GM21390 (cell line): Measurements from ENCODE around the gene PLCXD1.
"Not testable (repeated sequence)": the region's sequence is repeated elsewhere in the genome, so short reads cannot be mapped to it uniquely, and the experiment has no call there.

Source experiments
- ATAC-seq: cut with Tn5 transposase; IDR thresholded peaks from one replicate; pipeline ENCODE4 v1.9.1; 2021; ENCODE audit not compliant: unreplicated experiment

PLCXD1 gene

GRCh38 chrX:291411-291901, 10.3 kb downstream of the PLCXD1 start:
- no peak for ATAC-seq

- ATAC-seq, result no peak
Measured at GRCh38 chrX:292900-293897, 12.0 kb downstream of the PLCXD1 start.

- ATAC-seq, result no peak
Measured at GRCh38 chrX:295136-295535, 14.0 kb downstream of the PLCXD1 start.

- ATAC-seq, result no peak
Measured at GRCh38 chrX:298993-299392, 17.8 kb downstream of the PLCXD1 start.

GRCh38 chrX:300334-300733, 19.2 kb downstream of the PLCXD1 start:
- no peak for ATAC-seq

- ATAC-seq, result no peak
Measured at GRCh38 chrX:302975-303374, 21.8 kb downstream of the PLCXD1 start.

- ATAC-seq, result not testable (repeated sequence)
Measured at GRCh38 chrX:305781-306613, 24.8 kb downstream of the PLCXD1 start.

GRCh38 chrX:306614-307251, 25.6 kb downstream of the PLCXD1 start:
- ATAC-seq, result not testable (repeated sequence)

- no peak for ATAC-seq
Measured at GRCh38 chrX:307261-308111, 26.3 kb downstream of the PLCXD1 start.

- ATAC-seq, result no peak
Measured at GRCh38 chrX:308821-309520, 27.8 kb downstream of the PLCXD1 start.

- no peak for ATAC-seq
Measured at GRCh38 chrX:310621-311155, 29.5 kb downstream of the PLCXD1 start.

- no peak for ATAC-seq
Measured at GRCh38 chrX:311156-312129, 30.3 kb downstream of the PLCXD1 start.

- no peak for ATAC-seq
Measured at GRCh38 chrX:312621-313331, 31.6 kb downstream of the PLCXD1 start.

GRCh38 chrX:313546-313945, 32.4 kb downstream of the PLCXD1 start:
- no peak for ATAC-seq

GRCh38 chrX:314049-314448, 32.9 kb downstream of the PLCXD1 start:
- no peak for ATAC-seq

- ATAC-seq, result no peak
Measured at GRCh38 chrX:314781-315595, 33.8 kb downstream of the PLCXD1 start.
